Measurements from ENCODE around the gene RRP1B. TPM values are rescaled to one million over a fixed set of nuclear protein-coding genes. Genes with fewer than 3 reads are reported as not detected.

The RRP1B gene
- total and polyA plus RNA-seq, 4 donors, result 7.3 to 12.6 (median 8.4) TPM

- Histone ChIP-seq H3K4me1 (ENCODE audit: control insufficient read depth in 4 of 4, insufficient read depth in 4 of 4, low read length in 3 of 4) (peaks cover 0 to 11% (median 7%) of the 10 kb centered on the region in 4 donors), H3K4me3 (ENCODE audit: low read depth in 1 of 3, low read length in 3 of 3) (no peak overlapping the region), H3K9me3 (ENCODE audit: control insufficient read depth in 4 of 4, low read length in 3 of 4) (no peaks in the 10 kb centered on the region), H3K9ac (ENCODE audit: low read depth in 1 of 2, low read length in 2 of 2) (no peak overlapping the region), H3K27ac (ENCODE audit: low read depth in 1 of 2, low read length in 2 of 2) (no peak overlapping the region), H3K27me3 (ENCODE audit: control insufficient read depth in 4 of 4, insufficient read depth in 4 of 4, low read length in 3 of 4) (no peaks in the 10 kb centered on the region), H3K36me3 (ENCODE audit: control insufficient read depth in 4 of 4, insufficient read depth in 3 of 4, low read depth in 1 of 4, low read length in 3 of 4) (no peaks in the 10 kb centered on the region)
- TF ChIP-seq HNF4A (conservative IDR thresholded peaks at IDR 0.05), result no peak
- no peak for TF ChIP-seq ZBTB33 (IDR thresholded peaks at IDR 0.05)
- no peak for TF ChIP-seq CTCF (IDR thresholded peaks at IDR 0.05; ENCODE audit: low read depth, low read length, missing input control)
- TF ChIP-seq GABPA (IDR thresholded peaks at IDR 0.05 in 1 of 2, conservative IDR thresholded peaks at IDR 0.05 in 1 of 2), result no peak
- no peak for DNase-seq (ENCODE audit: low spot score)
- WGBS, result 80% methylated on average over 6 of the region's 6 CpGs
These were observed 6.7 kb upstream of the RRP1B start for GRCh38 chr21:43652616-43653015.

- no peaks in the 10 kb centered on the region for H3K36me3 ChIP-seq (ENCODE audit: control insufficient read depth in 4 of 4, insufficient read depth in 3 of 4, low read depth in 1 of 4, low read length in 3 of 4)
- peaks cover 1 to 11% (median 7%) of the 10 kb centered on the region in 4 donors for H3K4me1 ChIP-seq (ENCODE audit: control insufficient read depth in 4 of 4, insufficient read depth in 4 of 4, low read length in 3 of 4)
- H3K27me3 ChIP-seq (ENCODE audit: control insufficient read depth in 4 of 4, insufficient read depth in 4 of 4, low read length in 3 of 4), result no peaks in the 10 kb centered on the region
- 96% methylated on average over 6 of the region's 6 CpGs for WGBS
- DNase-seq (ENCODE audit: low spot score), result no peak
- H3K9me3 ChIP-seq (ENCODE audit: control insufficient read depth in 4 of 4, low read length in 3 of 4), result no peaks in the 10 kb centered on the region
- TF ChIP-seq TAF1 (conservative IDR thresholded peaks at IDR 0.05) (no peak), SP1 (IDR thresholded peaks at IDR 0.05) (no peak), JUND (IDR thresholded peaks at IDR 0.05) (no peak), ZBTB33 (IDR thresholded peaks at IDR 0.05) (no peak), MAX (IDR thresholded peaks at IDR 0.05) (no peak), RXRA (IDR thresholded peaks at IDR 0.05) (no peak), HNF4A (conservative IDR thresholded peaks at IDR 0.05) (no peak), GABPA (IDR thresholded peaks at IDR 0.05 in 1 of 2, conservative IDR thresholded peaks at IDR 0.05 in 1 of 2) (no peak), EGR1 (IDR thresholded peaks at IDR 0.05; ENCODE audit: low read depth in 2 of 2) (no peak), FOXA2 (IDR thresholded peaks at IDR 0.05) (no peak), FOXA1 (IDR thresholded peaks at IDR 0.05) (no peak), RAD21 (IDR thresholded peaks at IDR 0.05) (no peak), HNF4G (IDR thresholded peaks at IDR 0.05) (no peak), CTCF (IDR thresholded peaks at IDR 0.05; ENCODE audit: low read depth, low read length, missing input control) (no peak), YY1 (IDR thresholded peaks at IDR 0.05) (no peak), REST (IDR thresholded peaks at IDR 0.05) (no peak), NR2F2 (IDR thresholded peaks at IDR 0.05) (no peak), ATF3 (IDR thresholded peaks at IDR 0.05) (no peak)
- no peak overlapping the region for H3K27ac ChIP-seq (ENCODE audit: low read depth in 1 of 2, low read length in 2 of 2)
- H3K9ac ChIP-seq (ENCODE audit: low read depth in 1 of 2, low read length in 2 of 2), result no peak overlapping the region
- no peak overlapping the region for H3K4me3 ChIP-seq (ENCODE audit: low read depth in 1 of 3, low read length in 3 of 3)
These were observed 5.7 kb upstream of the RRP1B start for GRCh38 chr21:43653626-43654025.

Measured in liver (tissue), 9 donors.